ENCODE results near the gene EEF1E1.

EEF1E1 gene

GRCh38 chr6:8073758-8074157, 28.6 kb downstream of the EEF1E1 start:
- peaks cover 11% of the 10 kb centered on the region for H3K4me1 ChIP-seq (ENCODE audit: low read length)
- H4K20me1 ChIP-seq (ENCODE audit: insufficient read depth, low read length) = no peaks in the 10 kb centered on the region
- H3K27ac ChIP-seq (ENCODE audit: low read length) = no peak overlapping the region
- TF ChIP-seq CTCF (IDR thresholded peaks at IDR 0.05; ENCODE audit: low read depth, low read length) (no peak), EZH2phosphoT487 (IDR thresholded peaks at IDR 0.05; ENCODE audit: low read depth) (no peak)
- no peaks in the 10 kb centered on the region for H3K9me3 ChIP-seq (ENCODE audit: insufficient read depth, low read length)
- H3K27me3 ChIP-seq (ENCODE audit: low read depth, low read length) = no peaks in the 10 kb centered on the region
- H3K4me3 ChIP-seq (ENCODE audit: low read length) = no peak overlapping the region
- H3K79me2 ChIP-seq (ENCODE audit: low read length) = no peaks in the 10 kb centered on the region
- no peak overlapping the region for H3K9ac ChIP-seq (ENCODE audit: low read length)
- H2AFZ ChIP-seq (ENCODE audit: low read depth, low read length) = no peak overlapping the region
- no peak overlapping the region for H3K4me2 ChIP-seq (ENCODE audit: low read length)
- no peaks in the 10 kb centered on the region for H3K36me3 ChIP-seq (replicated peaks; ENCODE audit: low read depth, low read length)

DNA sequence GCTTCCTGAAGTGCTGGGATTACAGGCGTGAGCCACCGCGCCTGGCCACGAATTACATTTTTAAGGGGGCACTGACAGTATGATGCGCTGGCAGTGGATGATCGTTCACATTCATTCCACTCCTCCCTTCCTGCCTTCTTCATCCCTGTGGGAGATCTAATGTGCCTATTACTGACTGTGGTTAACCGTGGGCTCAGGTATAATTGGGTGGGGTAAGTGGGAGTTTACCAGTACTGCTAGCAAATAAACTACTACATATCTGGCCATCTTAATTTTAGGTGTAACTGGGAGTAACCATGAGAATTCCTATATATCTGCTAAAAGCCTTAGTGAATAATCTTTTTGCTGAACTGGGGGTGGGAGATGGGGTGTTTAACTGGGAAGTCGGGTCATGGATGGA, 31.6 kb downstream of the EEF1E1 start:
- no peak overlapping the region for H2AFZ ChIP-seq (ENCODE audit: low read depth, low read length)
- TF ChIP-seq CTCF (IDR thresholded peaks at IDR 0.05; ENCODE audit: low read depth, low read length) (no peak), EZH2phosphoT487 (IDR thresholded peaks at IDR 0.05; ENCODE audit: low read depth) (no peak)

GRCh38 chr6:8069631-8070284, 32.6 kb downstream of the EEF1E1 start:
- H3K9me3 ChIP-seq (ENCODE audit: insufficient read depth, low read length) = no peaks in the 10 kb centered on the region
- no peak overlapping the region for H2AFZ ChIP-seq (ENCODE audit: low read depth, low read length)
- no peaks in the 10 kb centered on the region for H3K79me2 ChIP-seq (ENCODE audit: low read length)
- no peak overlapping the region for H3K9ac ChIP-seq (ENCODE audit: low read length)
- H3K4me1 ChIP-seq (ENCODE audit: low read length) = peaks cover 25% of the 10 kb centered on the region
- no peak overlapping the region for H3K4me3 ChIP-seq (ENCODE audit: low read length)
- H3K27me3 ChIP-seq (ENCODE audit: low read depth, low read length) = no peaks in the 10 kb centered on the region
- no peak overlapping the region for H3K27ac ChIP-seq (ENCODE audit: low read length)
- no peaks in the 10 kb centered on the region for H3K36me3 ChIP-seq (replicated peaks; ENCODE audit: low read depth, low read length)
- no peak for TF ChIP-seq CTCF (IDR thresholded peaks at IDR 0.05; ENCODE audit: low read depth, low read length)
- no peak for TF ChIP-seq EZH2phosphoT487 (IDR thresholded peaks at IDR 0.05; ENCODE audit: low read depth)
- no peaks in the 10 kb centered on the region for H4K20me1 ChIP-seq (ENCODE audit: insufficient read depth, low read length)
- H3K4me2 ChIP-seq (ENCODE audit: low read length) = no peak overlapping the region

More for the DNA sequence above, 31.6 kb downstream of the EEF1E1 start:
- Histone ChIP-seq H3K27me3 (ENCODE audit: low read depth, low read length) (no peaks in the 10 kb centered on the region), H4K20me1 (ENCODE audit: insufficient read depth, low read length) (no peaks in the 10 kb centered on the region), H3K4me3 (ENCODE audit: low read length) (no peak overlapping the region), H3K4me2 (ENCODE audit: low read length) (no peak overlapping the region), H3K9ac (ENCODE audit: low read length) (no peak overlapping the region), H3K9me3 (ENCODE audit: insufficient read depth, low read length) (no peaks in the 10 kb centered on the region), H3K79me2 (ENCODE audit: low read length) (no peaks in the 10 kb centered on the region), H3K36me3 (replicated peaks; ENCODE audit: low read depth, low read length) (no peaks in the 10 kb centered on the region), H3K27ac (ENCODE audit: low read length) (no peak overlapping the region), H3K4me1 (ENCODE audit: low read length) (peaks cover 15% of the 10 kb centered on the region)

GRCh38 chr6:8069151-8069550, 33.2 kb downstream of the EEF1E1 start:
- Histone ChIP-seq H3K27ac (ENCODE audit: low read length) (no peak overlapping the region), H3K4me1 (ENCODE audit: low read length) (peaks cover 28% of the 10 kb centered on the region), H3K4me3 (ENCODE audit: low read length) (no peak overlapping the region), H3K27me3 (ENCODE audit: low read depth, low read length) (no peaks in the 10 kb centered on the region), H4K20me1 (ENCODE audit: insufficient read depth, low read length) (no peaks in the 10 kb centered on the region), H3K9me3 (ENCODE audit: insufficient read depth, low read length) (no peaks in the 10 kb centered on the region), H3K36me3 (replicated peaks; ENCODE audit: low read depth, low read length) (no peaks in the 10 kb centered on the region), H2AFZ (ENCODE audit: low read depth, low read length) (no peak overlapping the region), H3K9ac (ENCODE audit: low read length) (no peak overlapping the region), H3K4me2 (ENCODE audit: low read length) (no peak overlapping the region), H3K79me2 (ENCODE audit: low read length) (peaks cover under 1% of the 10 kb centered on the region; the same call in 1 of the 2 replicates)
- no peak for TF ChIP-seq EZH2phosphoT487 (IDR thresholded peaks at IDR 0.05; ENCODE audit: low read depth)
- no peak for TF ChIP-seq CTCF (IDR thresholded peaks at IDR 0.05; ENCODE audit: low read depth, low read length)
